ENCODE results near the gene ANKRD2.
"Not testable (repeated sequence)": the region's sequence is repeated elsewhere in the genome, so short reads cannot be mapped to it uniquely, and the experiment has no call there.

Gene ANKRD2

DNA sequence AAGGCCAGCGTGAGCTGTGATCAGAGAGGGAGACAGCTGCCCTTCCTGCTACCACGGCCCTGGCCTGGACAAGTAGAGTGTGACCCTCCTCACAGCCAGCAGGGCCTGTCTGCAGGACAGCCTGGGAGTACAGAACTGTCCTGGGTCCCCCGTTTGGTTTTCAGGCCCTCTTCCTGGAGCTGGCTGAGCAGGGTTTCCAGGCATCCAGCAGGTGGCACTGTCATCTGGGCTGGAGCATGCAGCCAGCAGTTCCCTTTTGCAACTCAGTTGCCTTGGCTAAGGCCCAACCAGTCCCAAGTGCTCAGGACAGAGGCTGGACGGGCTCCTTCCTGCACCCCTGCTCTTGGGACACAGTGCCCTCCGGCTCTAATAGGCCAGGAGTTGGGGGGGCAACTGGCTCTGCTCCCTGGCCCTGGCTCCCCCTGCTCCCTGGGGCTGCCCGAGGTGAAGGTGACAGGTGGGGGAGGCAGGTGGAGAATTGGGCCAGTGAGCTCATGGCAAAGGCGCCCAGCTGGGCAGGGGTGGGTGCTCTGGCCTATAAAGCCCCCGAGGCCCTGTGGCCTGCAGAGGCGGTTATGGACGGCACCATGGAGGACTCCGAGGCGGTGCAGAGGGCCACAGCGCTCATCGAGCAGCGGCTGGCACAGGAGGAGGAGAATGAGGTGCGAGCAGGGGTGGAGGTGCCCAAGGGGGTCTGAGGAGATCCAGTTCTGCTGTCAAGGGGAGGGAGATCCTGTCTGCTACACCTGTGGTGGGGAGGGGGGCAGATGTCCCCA lies at the start of gene ANKRD2:
Gene ANKRD2, plus strand, starts transcription at position 566 of the 776 bp plus-strand sequence. Its CDS starts 10 bp downstream, at position 576.
- H3K9ac ChIP-seq: no peak within 1 kb of the TSS
- no peak within 1 kb of the TSS for H3K27ac ChIP-seq

GRCh38 chr10:97522937-97523336 lies 49.6 kb upstream of the ANKRD2 start:
- Histone ChIP-seq H3K4me3 (ENCODE audit: low read depth, low read length) (no peak overlapping the region), H3K27me3 (ENCODE audit: control insufficient read depth, insufficient read depth, low read length) (no peaks in the 10 kb centered on the region), H3K9ac (no peak overlapping the region), H3K4me2 (ENCODE audit: low read length) (no peak overlapping the region), H3K36me3 (ENCODE audit: control insufficient read depth, insufficient read depth, low read length) (no peaks in the 10 kb centered on the region), H3K79me2 (peaks cover 15% of the 10 kb centered on the region), H2AFZ (no peak overlapping the region), H3K27ac (no peak overlapping the region), H3K4me1 (peaks cover 6% of the 10 kb centered on the region), H3K9me3 (ENCODE audit: control insufficient read depth, low read length) (no peaks in the 10 kb centered on the region)
- no peak for TF ChIP-seq CTCF (IDR thresholded peaks at IDR 0.05)

More for the DNA sequence above, at the start of gene ANKRD2:
- Histone ChIP-seq H2AFZ (no peak within 1 kb of the TSS), H3K4me3 (ENCODE audit: low read depth, low read length) (no peak within 1 kb of the TSS), H3K27me3 (ENCODE audit: control insufficient read depth, insufficient read depth, low read length) (no peaks in the 10 kb centered on the region), H3K4me1 (peaks cover 20% of the 10 kb centered on the region), H3K36me3 (ENCODE audit: control insufficient read depth, insufficient read depth, low read length) (no peaks in the 10 kb centered on the region), H3K4me2 (ENCODE audit: low read length) (no peak within 1 kb of the TSS), H3K79me2 (no peaks in the 10 kb centered on the region), H3K9me3 (ENCODE audit: control insufficient read depth, low read length) (no peaks in the 10 kb centered on the region)
- TF ChIP-seq CTCF (IDR thresholded peaks at IDR 0.05): peak; percentile 86

- Histone ChIP-seq H3K79me2 (peaks cover 12% of the 10 kb centered on the region), H3K4me2 (ENCODE audit: low read length) (no peak overlapping the region), H3K9ac (no peak overlapping the region), H3K4me3 (ENCODE audit: low read depth, low read length) (no peak overlapping the region), H3K27ac (no peak overlapping the region), H3K27me3 (ENCODE audit: control insufficient read depth, insufficient read depth, low read length) (no peaks in the 10 kb centered on the region), H2AFZ (no peak overlapping the region), H3K4me1 (peaks cover 6% of the 10 kb centered on the region), H3K36me3 (ENCODE audit: control insufficient read depth, insufficient read depth, low read length) (no peaks in the 10 kb centered on the region), H3K9me3 (ENCODE audit: control insufficient read depth, low read length) (no peaks in the 10 kb centered on the region)
- TF ChIP-seq CTCF (IDR thresholded peaks at IDR 0.05): no peak
Observed at GRCh38 chr10:97525086-97525485, 47.5 kb upstream of the ANKRD2 start.

- no peaks in the 10 kb centered on the region for H3K9me3 ChIP-seq (ENCODE audit: control insufficient read depth, low read length)
- peaks cover 9% of the 10 kb centered on the region for H3K79me2 ChIP-seq
- no peak for TF ChIP-seq CTCF (IDR thresholded peaks at IDR 0.05)
- peaks cover 4% of the 10 kb centered on the region for H3K4me1 ChIP-seq
- H3K9ac ChIP-seq: no peak overlapping the region
- no peaks in the 10 kb centered on the region for H3K27me3 ChIP-seq (ENCODE audit: control insufficient read depth, insufficient read depth, low read length)
- H3K27ac ChIP-seq: no peak overlapping the region
- no peak overlapping the region for H2AFZ ChIP-seq
- no peaks in the 10 kb centered on the region for H3K36me3 ChIP-seq (ENCODE audit: control insufficient read depth, insufficient read depth, low read length)
- no peak overlapping the region for H3K4me3 ChIP-seq (ENCODE audit: low read depth, low read length)
- no peak overlapping the region for H3K4me2 ChIP-seq (ENCODE audit: low read length)
Observed at GRCh38 chr10:97525683-97526110, 46.9 kb upstream of the ANKRD2 start.

DNA sequence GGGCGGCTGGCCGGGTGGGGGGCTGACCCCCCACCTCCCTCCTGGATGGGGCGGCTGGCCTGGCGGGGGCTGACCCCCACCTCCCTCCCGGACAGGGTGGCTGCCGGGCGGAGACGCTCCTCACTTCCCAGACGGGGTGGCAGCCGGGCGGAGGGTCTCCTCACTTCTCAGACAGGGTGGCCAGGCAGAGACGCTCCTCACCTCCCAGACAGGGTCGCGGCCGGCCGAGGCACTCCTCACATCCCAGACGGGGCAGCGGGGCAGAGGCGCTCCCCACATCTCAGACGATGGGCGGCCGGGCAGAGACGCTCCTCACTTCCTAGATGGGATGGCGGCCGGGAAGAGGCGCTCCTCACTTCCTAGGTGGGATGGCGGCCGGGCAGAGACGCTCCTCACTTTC lies 43.7 kb upstream of the ANKRD2 start:
- H3K9ac ChIP-seq; H2AFZ ChIP-seq; H3K27ac ChIP-seq; H3K4me3 ChIP-seq (ENCODE audit: low read depth, low read length); H3K27me3 ChIP-seq (ENCODE audit: control insufficient read depth, insufficient read depth, low read length); H3K36me3 ChIP-seq (ENCODE audit: control insufficient read depth, insufficient read depth, low read length); H3K9me3 ChIP-seq (ENCODE audit: control insufficient read depth, low read length); H3K79me2 ChIP-seq; H3K4me2 ChIP-seq (ENCODE audit: low read length); H3K4me1 ChIP-seq: not testable (repeated sequence)
